Fibroblast of upper back skin (primary cell): Measurements from ENCODE around the gene GPR101.
"Not testable (repeated sequence)": the region's sequence is repeated elsewhere in the genome, so short reads cannot be mapped to it uniquely, and the experiment has no call there.

Source experiments
- DNase-seq: peaks from one replicate; pipeline ENCODE4 v3.0.0-alpha.2; 2013

The GPR101 gene

DNA sequence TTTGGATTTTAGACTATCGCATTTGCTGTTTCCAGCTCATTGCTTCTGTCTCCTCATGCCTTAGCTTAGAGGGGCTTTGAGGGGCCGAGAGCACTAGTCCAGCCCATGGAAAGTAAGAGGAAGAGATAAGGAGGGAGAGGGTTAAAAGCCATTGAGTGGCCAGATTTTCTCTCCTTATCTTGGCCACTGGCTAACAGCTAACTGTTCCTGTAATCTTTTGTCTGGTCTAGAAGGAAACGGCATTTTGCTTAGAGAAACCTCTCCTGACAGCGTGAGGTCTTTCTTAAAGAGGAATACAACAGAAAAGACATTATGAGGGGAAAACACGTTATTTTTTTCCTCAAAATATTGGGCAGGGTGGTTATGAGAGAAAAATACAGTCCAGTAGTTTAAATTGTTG, 7.9 kb downstream of the GPR101 start:
- DNase-seq = no peak

GRCh38 chrX:137000236-137000635, 33.6 kb downstream of the GPR101 start:
- DNase-seq = not testable (repeated sequence)

GRCh38 chrX:136999024-136999423, 34.8 kb downstream of the GPR101 start:
- DNase-seq = peak; percentile 8
